A673 (cell line): ENCODE measurements around the gene ENOX2. TPM values are rescaled to one million over a fixed set of nuclear protein-coding genes. Genes with fewer than 3 reads are reported as not detected.

ENCODE experiments used
- BruUV-seq: library from RNA; stranded (reverse); fragments of 400-500 nt; replicated peaks from 2 replicates; lab custom pipeline; 2021; lab: Mats Ljungman, UMichigan
- CTCF ChIA-PET: fragments of 300-600 bp; sonication (Branson Sonifier 250); formaldehyde crosslinking; loops from one replicate; lab custom pipeline; 2022; ENCODE audit warnings: antibody characterized with exemption; lab: Charles Lee
- POLR2A ChIA-PET: fragments of 300-600 bp; sonication (Branson Sonifier 250); formaldehyde crosslinking; loops from one replicate; lab custom pipeline; 2022; ENCODE audit warnings: antibody characterized with exemption; ENCODE audit not compliant: low non-redundant PET; lab: Charles Lee
- DNase-seq: peaks from one replicate; pipeline ENCODE4 v3.0.0-alpha.2; 2015; ENCODE audit warnings: low spot score
- H3K27ac ChIP-seq: fragments of 200-600 bp; sonication (generic); 2 replicates; pipeline ENCODE4 v1.5.1; 2016; ENCODE audit warnings: mixed run types, low read depth, mild to moderate bottlenecking, mixed read lengths, antibody characterized with exemption, low read length; ENCODE audit not compliant: poor library complexity, severe bottlenecking
- H3K27me3 ChIP-seq: fragments of 200-600 bp; sonication (generic); replicated peaks from 2 replicates; pipeline ENCODE4 v1.6.1; 2017; ENCODE audit warnings: mixed run types, low read depth, mild to moderate bottlenecking, mixed read lengths, antibody characterized with exemption, low read length; ENCODE audit not compliant: insufficient read depth, poor library complexity
- H3K36me3 ChIP-seq: fragments of 200-600 bp; sonication (generic); 2 replicates; pipeline ENCODE4 v1.6.1; 2016; ENCODE audit warnings: mixed run types, mild to moderate bottlenecking, mixed read lengths, antibody characterized with exemption, low read length; ENCODE audit not compliant: insufficient read depth, poor library complexity, severe bottlenecking
- H3K4me1 ChIP-seq: fragments of 200-600 bp; sonication (generic); 2 replicates; pipeline ENCODE4 v1.6.1; 2017; ENCODE audit warnings: mixed run types, mild to moderate bottlenecking, mixed read lengths, antibody characterized with exemption, low read length; ENCODE audit not compliant: insufficient read depth, poor library complexity, severe bottlenecking
- H3K4me3 ChIP-seq: fragments of 200-600 bp; sonication (generic); 2 replicates; pipeline ENCODE4 v1.5.1; 2016; ENCODE audit warnings: low read depth, mixed run types, mild to moderate bottlenecking, mixed read lengths, low read length; ENCODE audit not compliant: poor library complexity, severe bottlenecking
- H3K9me3 ChIP-seq: fragments of 200-600 bp; sonication (generic); 2 replicates; pipeline ENCODE4 v1.6.1; 2016; ENCODE audit warnings: mixed run types, low read depth, mild to moderate bottlenecking, mixed read lengths, antibody characterized with exemption, low read length; ENCODE audit not compliant: poor library complexity, severe bottlenecking
- EZH2 ChIP-seq: fragments of 200-600 bp; sonication (generic); IDR thresholded peaks from 2 replicates; pipeline ENCODE4 v1.6.1; 2017; ENCODE audit warnings: borderline replicate concordance, low read depth, mild to moderate bottlenecking, mixed read lengths, antibody characterized with exemption, low read length; ENCODE audit not compliant: poor library complexity, severe bottlenecking
- intact Hi-C: fragments of 100-400 bp; cut with micrococcal nuclease; formaldehyde crosslinking; loops from one replicate; pipeline ENCODE4 v1.10.0; 2022; ENCODE audit not compliant: unreplicated experiment
- total RNA-seq: library from RNA; stranded (reverse); gene quantifications from 2 replicates; pipeline ENCODE4 v1.2.3, GENCODE V29; 2021
- TF ChIP-seq, protein P1 (sequence below): fragments of 300-800, 200-600 bp; sonication (generic); conservative IDR thresholded peaks from 2 replicates; pipeline ENCODE4 v1.5.1; 2017; ENCODE audit warnings: low read depth, mild to moderate bottlenecking, antibody characterized with exemption, low read length, moderate library complexity, mixed read lengths

The ENOX2 gene
- total RNA-seq, 1 experiment from 2014 or later = 12.9 TPM

DNA sequence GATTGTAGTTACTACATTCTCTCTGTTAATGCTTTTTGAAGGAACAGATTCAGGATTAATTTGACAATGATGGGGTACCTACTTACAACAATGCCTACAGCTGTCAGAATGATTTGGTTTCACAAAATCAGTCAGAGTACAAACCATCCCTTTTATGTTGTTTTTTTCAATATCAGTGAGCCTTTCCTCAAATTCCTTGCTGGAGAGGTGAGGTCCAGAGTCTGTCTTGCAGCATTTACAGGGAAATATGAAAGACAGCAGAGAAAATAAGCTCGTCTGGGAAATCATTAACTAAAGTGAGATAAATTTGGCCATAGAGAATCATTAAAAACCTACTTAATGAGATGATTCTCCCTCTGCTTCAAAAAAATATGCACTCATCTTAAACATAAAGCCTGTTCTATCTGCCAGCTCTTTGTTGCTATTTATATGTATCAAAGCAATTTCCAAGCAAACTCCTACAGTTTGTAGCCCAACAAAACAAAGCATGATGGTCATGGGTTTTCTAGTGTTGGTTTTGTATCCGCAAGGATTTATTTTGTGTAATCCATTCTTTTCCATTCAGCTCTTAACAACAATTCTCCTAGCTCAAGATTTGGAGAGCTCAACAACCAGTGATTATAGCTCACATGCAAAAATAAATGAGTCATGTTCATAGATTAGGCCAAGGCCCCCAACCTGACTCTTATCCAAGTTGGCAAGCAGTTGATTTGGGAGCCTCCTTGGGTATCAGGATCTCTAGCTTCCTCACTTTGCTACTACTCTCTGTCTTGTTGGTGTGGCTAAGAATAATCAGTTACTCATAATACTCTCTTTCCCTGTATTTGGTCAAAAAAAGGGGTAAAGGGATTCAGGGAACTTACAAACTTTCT is 222.6 kb downstream of the ENOX2 start:
- Histone ChIP-seq H3K27ac (no peak overlapping the region), H3K27me3 (no peaks in the 10 kb centered on the region), H3K9me3 (no peaks in the 10 kb centered on the region), H3K36me3 (no peaks in the 10 kb centered on the region), H3K4me1 (no peaks in the 10 kb centered on the region), H3K4me3 (no peak overlapping the region)
- intact Hi-C loops = no loop called here
- TF ChIP-seq, protein P1, sequence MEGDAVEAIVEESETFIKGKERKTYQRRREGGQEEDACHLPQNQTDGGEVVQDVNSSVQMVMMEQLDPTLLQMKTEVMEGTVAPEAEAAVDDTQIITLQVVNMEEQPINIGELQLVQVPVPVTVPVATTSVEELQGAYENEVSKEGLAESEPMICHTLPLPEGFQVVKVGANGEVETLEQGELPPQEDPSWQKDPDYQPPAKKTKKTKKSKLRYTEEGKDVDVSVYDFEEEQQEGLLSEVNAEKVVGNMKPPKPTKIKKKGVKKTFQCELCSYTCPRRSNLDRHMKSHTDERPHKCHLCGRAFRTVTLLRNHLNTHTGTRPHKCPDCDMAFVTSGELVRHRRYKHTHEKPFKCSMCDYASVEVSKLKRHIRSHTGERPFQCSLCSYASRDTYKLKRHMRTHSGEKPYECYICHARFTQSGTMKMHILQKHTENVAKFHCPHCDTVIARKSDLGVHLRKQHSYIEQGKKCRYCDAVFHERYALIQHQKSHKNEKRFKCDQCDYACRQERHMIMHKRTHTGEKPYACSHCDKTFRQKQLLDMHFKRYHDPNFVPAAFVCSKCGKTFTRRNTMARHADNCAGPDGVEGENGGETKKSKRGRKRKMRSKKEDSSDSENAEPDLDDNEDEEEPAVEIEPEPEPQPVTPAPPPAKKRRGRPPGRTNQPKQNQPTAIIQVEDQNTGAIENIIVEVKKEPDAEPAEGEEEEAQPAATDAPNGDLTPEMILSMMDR = no peak
- no peak for TF ChIP-seq EZH2
- CTCF ChIA-PET = no interaction called here
- no peak for DNase-seq
- BruUV-seq = no TSS peak
- POLR2A ChIA-PET = no interaction called here

GRCh38 chrX:130676861-130677260 is 226.1 kb downstream of the ENOX2 start:
- ChIA-PET POLR2A (no interaction called here), CTCF (no interaction called here)
- no TSS peak for BruUV-seq
- Histone ChIP-seq H3K27ac (no peak overlapping the region), H3K4me3 (no peak overlapping the region), H3K4me1 (no peaks in the 10 kb centered on the region), H3K36me3 (no peaks in the 10 kb centered on the region), H3K9me3 (peaks cover 5% of the 10 kb centered on the region), H3K27me3 (no peaks in the 10 kb centered on the region)
- no peak for DNase-seq
- intact Hi-C loops = no loop called here
- TF ChIP-seq, protein P1 = no peak
- TF ChIP-seq EZH2 = no peak

DNA sequence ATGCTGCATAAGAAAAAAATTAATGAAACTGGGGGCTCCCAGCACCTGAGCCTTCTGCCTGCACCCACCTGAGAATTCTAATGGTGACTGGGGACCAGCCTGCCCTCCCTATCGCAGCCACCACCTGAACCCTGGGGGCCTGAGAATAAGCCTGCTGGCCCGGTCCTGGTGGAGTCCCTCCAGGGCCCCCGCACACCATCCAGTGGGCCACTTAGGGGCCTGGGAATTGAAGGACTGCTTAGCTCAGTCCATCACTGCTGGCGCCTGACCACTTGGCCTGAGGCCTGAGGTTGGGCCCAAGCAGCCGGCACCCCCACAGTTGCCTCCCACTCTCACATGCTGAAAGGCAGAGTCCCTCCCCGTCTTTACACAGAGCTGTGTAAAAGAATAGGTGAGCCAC is 230.8 kb downstream of the ENOX2 start:
- Histone ChIP-seq H3K27me3 (no peaks in the 10 kb centered on the region), H3K4me3 (no peak overlapping the region), H3K27ac (no peak overlapping the region), H3K4me1 (no peaks in the 10 kb centered on the region), H3K36me3 (no peaks in the 10 kb centered on the region), H3K9me3 (peaks cover 5% of the 10 kb centered on the region)
- ChIA-PET CTCF (no interaction called here), POLR2A (no interaction called here)
- TF ChIP-seq, protein P1 = no peak
- TF ChIP-seq EZH2 = no peak
- intact Hi-C loops = no loop called here
- DNase-seq = no peak
- no TSS peak for BruUV-seq
